TTC549 (cell line): ENCODE measurements around the gene NAPSA.
"Not testable (repeated sequence)": the region's sequence is repeated elsewhere in the genome, so short reads cannot be mapped to it uniquely, and the experiment has no call there.

Source experiments
- FAIRE-seq: peaks from 2 replicates; lab custom pipeline; 2012; peaks lifted over from hg19 to GRCh38; lab: Jason Lieb, UNC

NAPSA gene

DNA sequence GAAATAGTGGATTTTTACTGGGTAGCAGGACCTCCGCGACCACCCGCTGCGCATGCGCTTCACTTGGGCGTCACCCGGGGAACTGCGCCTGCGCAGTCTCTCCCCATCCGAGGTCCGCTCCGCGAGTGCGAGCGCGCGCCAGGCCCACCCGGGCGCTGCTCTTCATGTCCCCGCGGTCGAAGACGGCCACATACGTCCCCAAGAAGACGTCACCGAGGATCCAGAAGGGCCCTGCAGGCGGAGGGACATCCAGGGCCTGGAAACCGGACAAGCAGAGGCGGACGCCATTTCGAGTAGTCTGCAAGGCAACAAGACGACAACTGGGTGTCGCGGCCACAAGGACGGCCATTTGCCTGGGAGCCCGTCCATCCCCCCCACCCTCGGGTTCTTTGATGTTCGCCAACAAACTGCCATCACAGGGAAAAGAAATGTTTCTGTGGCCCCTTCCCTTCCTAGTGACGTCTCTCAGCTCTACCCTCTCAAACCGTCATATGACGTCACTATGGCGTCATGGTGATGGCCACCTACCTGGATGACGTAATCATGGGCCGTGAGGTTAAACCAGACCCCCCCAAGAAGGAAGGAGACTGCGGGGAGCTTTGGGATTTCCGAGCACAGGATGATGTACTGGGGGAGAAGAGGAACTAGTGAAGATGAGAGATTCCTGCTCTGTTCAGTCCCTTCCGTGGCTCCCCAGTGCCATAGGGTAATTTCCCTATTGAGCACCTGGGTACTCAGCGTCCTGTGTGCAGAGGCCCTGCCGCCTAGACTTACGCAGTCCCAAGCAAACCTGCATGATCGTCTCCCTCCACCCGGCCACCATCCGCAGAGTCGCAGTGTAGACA is 6.7 kb downstream of the NAPSA start:
- no peak for FAIRE-seq

DNA sequence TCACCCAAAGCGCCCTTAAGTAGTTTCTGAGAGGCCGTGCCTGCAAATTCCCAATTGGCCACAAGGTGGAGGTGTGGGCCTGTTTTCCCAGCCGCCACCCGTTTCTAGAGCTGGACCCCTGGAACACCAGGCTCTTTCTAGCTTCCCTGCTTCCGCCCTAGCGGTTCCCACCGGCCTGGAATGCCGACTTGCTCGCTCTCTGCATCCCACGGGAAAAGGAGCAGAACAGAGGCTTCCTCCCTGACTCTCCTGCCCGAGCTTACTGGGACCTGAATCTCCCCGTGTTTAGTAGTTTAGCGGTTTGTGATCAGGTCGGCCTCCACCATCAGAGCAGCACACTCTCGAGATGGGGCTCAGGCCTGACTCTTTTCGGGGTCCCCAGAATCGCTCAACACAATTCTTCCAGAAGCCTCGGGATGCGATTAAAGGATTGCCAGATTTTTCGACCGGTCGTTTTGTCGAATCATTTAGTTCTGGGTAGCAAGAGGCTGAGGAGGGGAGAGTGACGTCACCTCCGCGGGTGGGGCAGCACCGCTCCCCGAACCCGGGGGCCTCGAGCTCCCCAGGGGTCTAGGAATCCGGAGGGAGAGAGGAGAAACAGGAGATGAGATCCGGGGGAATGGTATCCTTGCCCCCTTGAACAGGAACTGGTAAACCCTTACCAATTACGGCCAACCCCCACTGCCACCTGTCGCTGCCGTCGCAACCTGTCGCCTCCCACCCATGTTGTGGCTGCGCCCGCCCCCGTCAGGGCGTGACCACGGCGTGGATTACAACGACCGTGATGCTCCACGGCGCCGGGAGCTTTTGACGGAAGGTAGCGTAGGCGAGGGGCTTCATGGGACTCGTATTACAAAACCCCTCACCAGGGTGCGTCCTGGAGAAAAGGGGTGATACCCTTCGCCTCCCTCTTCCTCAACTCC is 8.0 kb downstream of the NAPSA start:
- no peak for FAIRE-seq

DNA sequence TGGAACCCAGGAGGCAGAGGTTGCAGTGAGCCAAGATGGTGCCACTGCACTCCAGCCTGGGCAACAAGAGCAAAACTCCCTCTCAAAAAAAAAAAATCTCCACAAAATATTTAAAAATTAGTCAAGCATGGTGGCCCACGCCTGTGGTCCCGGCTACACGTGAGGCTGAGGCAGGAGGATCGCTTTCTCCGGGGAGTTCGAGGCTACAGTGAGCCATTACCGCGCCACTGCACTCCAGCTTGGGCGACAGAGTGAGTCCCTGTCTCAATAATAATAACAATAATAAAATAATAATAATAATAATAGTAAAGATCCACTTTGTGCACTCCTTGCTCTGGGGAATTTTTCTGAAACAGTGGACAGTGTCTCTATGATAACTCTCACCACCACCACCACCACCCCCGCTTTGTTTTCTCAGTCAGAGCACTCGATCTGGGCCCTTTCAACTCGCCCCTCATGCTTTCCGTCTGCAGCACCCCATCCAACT is 8.7 kb downstream of the NAPSA start:
- FAIRE-seq = no peak

DNA sequence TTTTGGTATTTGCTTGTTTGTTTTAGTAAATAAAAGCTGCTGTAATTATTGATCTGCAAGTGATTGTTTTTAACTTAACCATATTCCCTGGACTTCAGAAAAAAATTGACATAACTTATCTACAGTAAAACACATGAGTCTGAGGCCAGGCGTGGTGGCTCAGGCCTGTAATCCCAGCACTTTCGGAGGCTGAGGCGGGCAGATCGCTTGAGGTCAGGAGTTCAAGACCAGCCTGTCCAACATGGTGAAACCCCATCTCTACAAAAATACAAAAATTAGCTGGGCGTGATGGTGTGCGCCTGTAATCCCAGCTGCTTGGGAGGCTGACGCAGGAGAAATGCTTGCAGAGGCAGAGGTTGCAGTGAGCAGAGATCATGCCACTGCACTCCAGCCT is 12.0 kb downstream of the NAPSA start:
- FAIRE-seq = not testable (repeated sequence)

DNA sequence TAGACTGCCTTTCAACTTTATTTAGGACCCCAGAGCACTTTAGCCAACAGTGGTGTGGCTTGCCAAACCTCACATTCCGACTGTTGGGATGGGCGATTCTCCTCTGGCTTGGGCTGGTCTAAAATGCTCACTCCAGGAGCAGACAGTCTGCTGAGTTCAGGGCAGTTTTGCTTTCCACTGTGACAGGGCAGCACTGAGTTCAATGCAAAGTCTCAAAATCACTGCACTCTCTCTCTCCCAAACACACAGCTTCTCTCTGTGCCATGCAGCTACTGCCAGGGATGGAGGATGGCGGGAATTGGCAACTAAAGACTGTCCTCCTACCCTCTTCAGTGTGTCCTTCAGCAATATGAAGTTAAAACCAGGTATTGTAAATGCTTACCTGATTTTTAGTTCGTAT is 13.2 kb downstream of the NAPSA start:
- no peak for FAIRE-seq

- FAIRE-seq = no peak
These were observed 16.0 kb downstream of the NAPSA start for GRCh38 chr19:50349277-50350057.

DNA sequence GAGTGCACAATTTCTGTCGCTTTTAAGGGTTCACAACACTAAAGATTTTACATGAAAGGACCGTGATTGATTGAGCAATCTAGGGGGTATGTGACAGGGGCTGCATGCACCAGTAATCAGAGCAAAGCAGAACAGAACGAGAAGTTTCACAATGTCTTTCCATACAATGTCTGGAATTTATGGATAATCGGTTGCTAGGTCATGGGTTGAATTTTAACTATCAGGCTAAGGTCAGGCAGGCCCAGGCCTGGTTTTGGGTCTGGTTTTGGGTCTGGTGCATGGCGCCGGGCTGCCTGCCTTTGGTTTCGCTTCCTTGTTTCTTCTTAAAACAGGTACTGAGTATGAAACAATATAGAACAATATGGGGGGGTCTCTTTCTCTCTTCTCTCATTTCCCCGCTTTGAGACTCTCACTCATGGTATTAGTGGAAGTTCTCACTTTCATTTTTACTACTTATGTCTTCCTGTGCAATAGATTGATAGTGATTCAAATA is 18.3 kb downstream of the NAPSA start:
- FAIRE-seq = not testable (repeated sequence)

GRCh38 chr19:50344661-50345318 is 20.6 kb downstream of the NAPSA start:
- no peak for FAIRE-seq

GRCh38 chr19:50341091-50341564 is 24.3 kb downstream of the NAPSA start:
- no peak for FAIRE-seq

DNA sequence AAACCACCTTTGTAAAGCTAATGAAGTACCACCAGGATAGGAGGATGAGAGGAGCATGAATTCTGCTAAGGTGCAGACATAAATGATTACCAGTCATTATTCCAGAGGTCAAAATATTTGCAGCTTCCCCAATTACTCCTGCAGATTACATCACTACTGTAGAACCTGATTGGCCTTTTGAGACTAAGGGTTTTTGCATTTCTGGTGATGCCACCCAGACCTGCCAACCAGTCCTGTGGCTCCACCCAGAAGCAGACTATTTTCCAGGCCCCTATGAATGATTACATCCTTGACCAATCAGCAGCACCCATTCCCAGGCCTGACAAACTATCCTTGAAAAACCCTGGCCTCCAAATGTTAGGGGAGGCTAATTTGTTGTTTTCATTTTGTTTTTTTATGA is 25.1 kb downstream of the NAPSA start:
- FAIRE-seq = no peak

GRCh38 chr19:50337031-50337430 is 28.4 kb downstream of the NAPSA start:
- not testable (repeated sequence) for FAIRE-seq

DNA sequence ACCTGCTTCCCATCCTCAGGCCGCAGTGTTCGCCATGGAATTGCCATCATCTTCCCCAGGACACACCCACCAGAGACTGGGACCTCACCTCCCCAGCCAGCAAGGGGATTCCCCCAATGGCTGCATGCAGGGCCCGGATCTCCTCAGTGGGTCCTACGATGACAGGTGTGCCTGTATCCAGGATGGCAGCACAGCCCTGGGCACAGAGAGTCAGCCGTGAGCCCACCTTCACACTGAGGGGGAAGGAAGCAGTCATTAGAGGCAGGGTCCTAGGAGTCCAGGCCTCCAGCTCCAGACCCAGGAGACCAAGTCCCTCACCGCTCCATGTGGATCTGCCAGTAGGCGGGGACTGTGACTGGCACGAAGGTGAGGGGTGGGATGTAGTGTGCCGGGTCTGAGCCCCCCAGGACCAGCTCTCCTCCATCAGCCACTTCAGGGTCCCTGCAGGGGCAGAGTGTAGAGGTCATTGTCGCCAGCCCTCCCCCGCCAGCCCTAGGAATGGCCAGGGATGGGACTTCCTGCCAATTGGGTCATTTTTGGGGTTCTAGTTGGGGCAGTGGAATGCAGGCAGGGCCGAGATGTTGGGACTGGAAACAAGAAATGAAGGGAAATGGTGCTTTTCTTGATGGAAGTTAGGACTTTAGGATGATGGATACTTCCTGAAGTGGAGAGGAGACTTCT is 30.6 kb downstream of the NAPSA start:
- no peak for FAIRE-seq

- FAIRE-seq = no peak
These were observed 31.5 kb downstream of the NAPSA start for GRCh38 chr19:50333737-50334617.

- FAIRE-seq = peak; percentile 76
These were observed 32.2 kb downstream of the NAPSA start for GRCh38 chr19:50333235-50333736.

- no peak for FAIRE-seq
These were observed 33.0 kb downstream of the NAPSA start for GRCh38 chr19:50332244-50333038.

DNA sequence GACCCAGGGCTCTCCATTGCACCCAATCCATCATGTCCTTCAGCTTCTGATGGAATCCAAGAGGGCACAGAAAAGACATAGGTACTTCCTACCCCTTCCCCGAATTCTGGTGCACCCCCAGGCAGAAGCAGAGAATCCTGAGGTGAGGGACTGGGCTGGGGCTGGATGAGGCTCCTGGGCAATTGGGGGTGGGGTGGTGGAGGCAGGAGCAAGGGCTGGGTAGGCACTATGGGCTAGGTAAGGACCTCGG is 33.5 kb downstream of the NAPSA start:
- FAIRE-seq = no peak

GRCh38 chr19:50331221-50331993 is 34.0 kb downstream of the NAPSA start:
- FAIRE-seq = no peak

GRCh38 chr19:50330365-50331078 is 34.9 kb downstream of the NAPSA start:
- no peak for FAIRE-seq
